ENCODE results near the gene ABITRAM. TPM values are rescaled to one million over a fixed set of nuclear protein-coding genes. Genes with fewer than 3 reads are reported as not detected.

ABITRAM gene
- total RNA-seq, 1 experiment from 2014 or later, result 13.4 TPM

DNA sequence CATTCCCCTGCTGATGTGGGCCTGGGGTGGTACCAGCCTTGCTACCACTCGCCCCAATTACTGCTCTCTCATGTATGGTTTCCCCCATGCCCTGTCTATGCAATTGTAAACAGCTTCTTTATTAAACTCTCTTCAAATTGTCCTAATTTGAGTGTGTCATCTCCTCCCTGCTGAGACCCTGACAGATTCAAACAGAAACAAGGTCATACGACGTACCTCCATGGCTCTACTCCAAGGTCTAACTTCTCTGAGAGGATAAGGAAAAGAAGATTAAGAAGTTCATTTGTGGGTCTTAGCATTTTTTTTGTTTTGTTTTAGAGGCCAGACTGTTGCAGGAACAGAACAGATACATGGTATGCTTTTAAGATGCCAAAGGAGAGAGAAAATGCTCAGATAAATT, 38.0 kb downstream of the ABITRAM start (continued):
- TF ChIP-seq, protein P1, sequence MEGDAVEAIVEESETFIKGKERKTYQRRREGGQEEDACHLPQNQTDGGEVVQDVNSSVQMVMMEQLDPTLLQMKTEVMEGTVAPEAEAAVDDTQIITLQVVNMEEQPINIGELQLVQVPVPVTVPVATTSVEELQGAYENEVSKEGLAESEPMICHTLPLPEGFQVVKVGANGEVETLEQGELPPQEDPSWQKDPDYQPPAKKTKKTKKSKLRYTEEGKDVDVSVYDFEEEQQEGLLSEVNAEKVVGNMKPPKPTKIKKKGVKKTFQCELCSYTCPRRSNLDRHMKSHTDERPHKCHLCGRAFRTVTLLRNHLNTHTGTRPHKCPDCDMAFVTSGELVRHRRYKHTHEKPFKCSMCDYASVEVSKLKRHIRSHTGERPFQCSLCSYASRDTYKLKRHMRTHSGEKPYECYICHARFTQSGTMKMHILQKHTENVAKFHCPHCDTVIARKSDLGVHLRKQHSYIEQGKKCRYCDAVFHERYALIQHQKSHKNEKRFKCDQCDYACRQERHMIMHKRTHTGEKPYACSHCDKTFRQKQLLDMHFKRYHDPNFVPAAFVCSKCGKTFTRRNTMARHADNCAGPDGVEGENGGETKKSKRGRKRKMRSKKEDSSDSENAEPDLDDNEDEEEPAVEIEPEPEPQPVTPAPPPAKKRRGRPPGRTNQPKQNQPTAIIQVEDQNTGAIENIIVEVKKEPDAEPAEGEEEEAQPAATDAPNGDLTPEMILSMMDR (IDR thresholded peaks at IDR 0.05 in 2 of 3, conservative IDR thresholded peaks at IDR 0.05 in 1 of 3; ENCODE audit: borderline replicate concordance in 1 of 3, insufficient read depth in 1 of 3, low read depth in 2 of 3, low read length in 2 of 3), result no peak
- no peak for TF ChIP-seq ZBTB33 (IDR thresholded peaks at IDR 0.05; ENCODE audit: extremely low read depth, insufficient replicate concordance, low read length)
- TF ChIP-seq CEBPB (IDR thresholded peaks at IDR 0.05; ENCODE audit: low read depth), result no peak
- no peak for TF ChIP-seq FOSL1 (IDR thresholded peaks at IDR 0.05; ENCODE audit: low read depth)
- TF ChIP-seq ELF1 (IDR thresholded peaks at IDR 0.05; ENCODE audit: borderline replicate concordance, low read depth), result no peak

- CTCF ChIA-PET, result no interaction called here
- POLR2A ChIA-PET, result no interaction called here
- DNase-seq (ENCODE audit: low read depth, low spot score) (no peak), ATAC-seq (no peak)
- no peak overlapping the region for H3K4me2 ChIP-seq (ENCODE audit: low read length)
- no peaks in the 10 kb centered on the region for H3K9me2 ChIP-seq (ENCODE audit: insufficient read depth)
- intact Hi-C loops (cut with micrococcal nuclease), result no loop called here
- no peaks in the 10 kb centered on the region for H3K4me1 ChIP-seq (ENCODE audit: control insufficient read depth in 1 of 2, insufficient read depth in 2 of 2, low read length in 2 of 2)
- no peak overlapping the region for H2AFZ ChIP-seq (ENCODE audit: low read depth, low read length, poor library complexity, severe bottlenecking)
- BruUV-seq (replicated peaks), result no TSS peak
- peaks cover 0 to 24% of the 10 kb centered on the region in 2 experiments; a peak in 1 of 4 replicates for H3K36me3 ChIP-seq (ENCODE audit: control insufficient read depth in 1 of 2, insufficient read depth in 2 of 2, low read length in 2 of 2)
- no peak overlapping the region for H3K9ac ChIP-seq (ENCODE audit: low read length)
- no peaks in the 10 kb centered on the region for H4K20me1 ChIP-seq (ENCODE audit: insufficient read depth)
- no peak overlapping the region for H3K4me3 ChIP-seq (replicated peaks in 1 of 2; ENCODE audit: low read depth in 1 of 2, low read length in 2 of 2)
- RAD21 ChIA-PET (ENCODE audit: low non-redundant PET in 1 of 2, low total read pairs in 2 of 2, uncharacterized antibody in 2 of 2, unreplicated experiment in 2 of 2), result no interaction called here
- H3K27ac ChIP-seq (ENCODE audit: low read depth, low read length), result no peak overlapping the region
- no peaks in the 10 kb centered on the region for H3K27me3 ChIP-seq (ENCODE audit: insufficient read depth, low read length)
- no peaks in the 10 kb centered on the region for H3K9me3 ChIP-seq (ENCODE audit: control insufficient read depth in 1 of 2, insufficient read depth in 1 of 2, low read depth in 1 of 2, low read length in 2 of 2)
- no peaks in the 10 kb centered on the region for H3K79me2 ChIP-seq (ENCODE audit: insufficient read depth, low read length)
- TF ChIP-seq EZH2phosphoT487 (IDR thresholded peaks at IDR 0.05; ENCODE audit: borderline replicate concordance) (no peak), POLR2A (IDR thresholded peaks at IDR 0.05; ENCODE audit: borderline replicate concordance, extremely low read depth, insufficient read depth, insufficient read length) (no peak), EGR1 (IDR thresholded peaks at IDR 0.05; ENCODE audit: low read depth) (no peak), FOSL1 (IDR thresholded peaks at IDR 0.05; ENCODE audit: low read depth) (no peak), REST (IDR thresholded peaks at IDR 0.05; ENCODE audit: low read depth) (no peak), JUND (IDR thresholded peaks at IDR 0.05) (no peak), YY1 (IDR thresholded peaks at IDR 0.05; ENCODE audit: extremely low read depth, insufficient replicate concordance, low read depth, low read length) (no peak), TCF7L2 (IDR thresholded peaks at IDR 0.05; ENCODE audit: borderline replicate concordance, extremely low read depth, insufficient read depth, insufficient read length) (no peak), RAD21 (IDR thresholded peaks at IDR 0.05; ENCODE audit: low read depth) (no peak), ZBTB33 (IDR thresholded peaks at IDR 0.05; ENCODE audit: extremely low read depth, insufficient replicate concordance, low read length) (no peak)
- TF ChIP-seq, protein P2, sequence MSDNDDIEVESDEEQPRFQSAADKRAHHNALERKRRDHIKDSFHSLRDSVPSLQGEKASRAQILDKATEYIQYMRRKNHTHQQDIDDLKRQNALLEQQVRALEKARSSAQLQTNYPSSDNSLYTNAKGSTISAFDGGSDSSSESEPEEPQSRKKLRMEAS (IDR thresholded peaks at IDR 0.05), result no peak
Observed at GRCh38 chr9:108972626-108973209, 38.5 kb downstream of the ABITRAM start.

Data from HCT116 (cell line).